OCI-M2 (cell line): Measurements from ENCODE around the gene POLR3A.

Source experiments
- DNase-seq: peaks from one replicate; lab custom pipeline; 2025; ENCODE audit not compliant: unreplicated experiment; lab: John Stamatoyannopoulos, UW

The POLR3A gene

DNA sequence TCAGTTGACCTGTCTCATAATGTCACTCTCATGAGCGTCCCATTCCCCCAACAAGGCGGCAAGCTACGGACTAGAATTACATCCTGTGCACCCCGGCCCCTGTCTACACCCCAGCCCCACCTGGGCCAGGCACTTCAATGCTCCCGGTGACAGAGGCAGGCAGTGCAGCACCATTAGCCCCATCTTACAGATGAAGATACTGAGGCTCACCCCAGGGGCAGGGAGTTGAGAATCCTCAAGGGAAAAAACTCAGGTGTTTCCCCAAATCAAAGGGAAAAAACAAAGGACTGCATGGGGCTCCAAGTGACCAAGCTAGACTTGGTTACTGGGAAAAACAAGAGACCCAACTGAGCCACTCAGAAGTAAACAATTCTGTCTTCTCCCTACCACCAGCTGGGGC, 107.3 kb downstream of the POLR3A start:
- DNase-seq = no peak

- DNase-seq = no peak
Observed at GRCh38 chr10:77921395-77921794, 107.9 kb downstream of the POLR3A start.

DNA sequence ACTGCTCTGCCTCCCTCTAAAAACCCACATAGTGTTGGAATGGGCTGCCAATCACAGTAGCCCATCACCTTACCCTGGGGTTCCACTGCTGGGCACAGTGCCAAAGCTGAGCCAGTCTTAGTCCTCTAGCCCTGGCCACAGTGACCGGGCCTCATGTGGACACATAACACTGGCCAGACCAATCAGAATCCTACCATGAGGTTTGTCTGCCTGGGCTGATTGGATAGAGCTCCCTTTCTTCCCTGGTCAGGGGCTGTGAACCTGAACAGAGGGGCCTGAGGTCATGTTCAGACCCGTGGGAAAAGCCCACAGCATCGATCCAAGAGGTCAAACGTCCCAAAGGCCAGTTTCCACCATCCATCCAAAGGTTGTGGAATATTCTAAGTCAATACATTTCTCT, 108.8 kb downstream of the POLR3A start:
- DNase-seq = no peak

DNA sequence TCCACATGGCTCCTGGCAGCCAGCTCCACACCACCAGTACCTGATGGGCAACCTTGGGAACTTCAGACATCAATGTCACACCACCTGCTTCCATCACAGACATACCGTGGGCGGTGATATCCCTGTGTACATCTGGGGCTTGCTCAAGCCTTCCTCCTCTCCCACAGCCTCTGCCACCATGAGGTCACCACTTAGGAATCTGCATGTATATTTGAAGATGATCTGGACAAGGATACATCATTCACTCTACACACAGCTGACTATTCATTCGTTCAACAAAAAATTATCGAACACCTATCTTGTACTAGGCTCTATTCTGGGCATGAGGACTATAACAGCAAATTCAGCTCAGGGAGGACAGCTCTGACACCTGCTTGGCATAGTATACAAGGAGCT, 109.6 kb downstream of the POLR3A start:
- DNase-seq = no peak
